Fibroblast of the aortic adventitia (primary cell): Measurements from ENCODE around the gene GDF15. TPM values are rescaled to one million over a fixed set of nuclear protein-coding genes. Genes with fewer than 3 reads are reported as not detected.

ENCODE experiments used
- DNase-seq: peaks from one replicate; pipeline ENCODE4 v3.0.0-alpha.2; 2010; ENCODE audit warnings: low read depth
- H3K4me3 ChIP-seq: 2 replicates; pipeline ENCODE4 v1.5.1; 2011; ENCODE audit warnings: low read depth, mild to moderate bottlenecking, control low read depth, low read length, moderate library complexity
- total RNA-seq: library from RNA; depleted of rRNA; stranded (reverse); fragments of >200 nt; gene quantifications from 2 replicates; pipeline ENCODE4 v1.2.3, GENCODE V29; 2012; ENCODE audit warnings: low replicate concordance
- TF ChIP-seq, protein P1 (sequence below): IDR thresholded peaks from 2 replicates; pipeline ENCODE4 v1.5.1; 2011; ENCODE audit warnings: mild to moderate bottlenecking, low read length, control low read depth, inconsistent platforms; ENCODE audit not compliant: insufficient read depth

GDF15 gene
- total RNA-seq, 1 donor = 23.8 TPM

DNA sequence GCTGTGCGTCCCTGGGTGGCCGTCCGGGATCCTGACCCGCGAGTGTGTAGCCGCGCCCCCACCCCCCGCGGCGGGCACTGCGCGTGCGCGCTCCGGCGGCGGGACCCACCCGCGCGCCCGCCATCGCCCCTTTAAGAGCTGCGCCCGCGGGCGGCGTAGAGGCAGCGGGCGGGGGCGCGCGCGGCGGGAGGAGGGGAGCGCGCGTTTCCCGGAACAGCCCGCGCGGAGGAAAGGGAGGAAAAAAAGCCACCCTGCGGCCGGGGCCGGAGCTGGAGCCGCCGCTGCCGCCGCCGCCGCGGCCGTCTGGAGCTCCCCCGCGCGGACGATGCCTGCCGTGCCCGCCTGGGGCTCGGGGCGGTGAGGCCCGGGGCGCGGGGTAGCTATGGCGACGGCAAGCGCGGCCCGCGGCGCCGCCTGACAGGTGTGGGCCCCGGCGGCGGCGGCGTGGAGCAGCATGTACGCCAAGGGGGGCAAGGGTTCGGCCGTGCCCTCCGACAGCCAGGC is 33.3 kb downstream of the GDF15 start, which contains the start of gene SSBP4:
TSS of gene SSBP4 (plus strand) at position 204 of the 504 bp plus-strand sequence. CDS start at position 455, 251 bp downstream.
- DNase-seq = peak; percentile 66
- peak within 1 kb of the TSS; percentile 80 for H3K4me3 ChIP-seq
- TF ChIP-seq, protein P1, sequence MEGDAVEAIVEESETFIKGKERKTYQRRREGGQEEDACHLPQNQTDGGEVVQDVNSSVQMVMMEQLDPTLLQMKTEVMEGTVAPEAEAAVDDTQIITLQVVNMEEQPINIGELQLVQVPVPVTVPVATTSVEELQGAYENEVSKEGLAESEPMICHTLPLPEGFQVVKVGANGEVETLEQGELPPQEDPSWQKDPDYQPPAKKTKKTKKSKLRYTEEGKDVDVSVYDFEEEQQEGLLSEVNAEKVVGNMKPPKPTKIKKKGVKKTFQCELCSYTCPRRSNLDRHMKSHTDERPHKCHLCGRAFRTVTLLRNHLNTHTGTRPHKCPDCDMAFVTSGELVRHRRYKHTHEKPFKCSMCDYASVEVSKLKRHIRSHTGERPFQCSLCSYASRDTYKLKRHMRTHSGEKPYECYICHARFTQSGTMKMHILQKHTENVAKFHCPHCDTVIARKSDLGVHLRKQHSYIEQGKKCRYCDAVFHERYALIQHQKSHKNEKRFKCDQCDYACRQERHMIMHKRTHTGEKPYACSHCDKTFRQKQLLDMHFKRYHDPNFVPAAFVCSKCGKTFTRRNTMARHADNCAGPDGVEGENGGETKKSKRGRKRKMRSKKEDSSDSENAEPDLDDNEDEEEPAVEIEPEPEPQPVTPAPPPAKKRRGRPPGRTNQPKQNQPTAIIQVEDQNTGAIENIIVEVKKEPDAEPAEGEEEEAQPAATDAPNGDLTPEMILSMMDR = peak; percentile 30

GRCh38 chr19:18419699-18420460 is 33.9 kb downstream of the GDF15 start:
- DNase-seq = no peak
- TF ChIP-seq, protein P1 = no peak
- H3K4me3 ChIP-seq = peak overlapping the region; percentile 80

DNA sequence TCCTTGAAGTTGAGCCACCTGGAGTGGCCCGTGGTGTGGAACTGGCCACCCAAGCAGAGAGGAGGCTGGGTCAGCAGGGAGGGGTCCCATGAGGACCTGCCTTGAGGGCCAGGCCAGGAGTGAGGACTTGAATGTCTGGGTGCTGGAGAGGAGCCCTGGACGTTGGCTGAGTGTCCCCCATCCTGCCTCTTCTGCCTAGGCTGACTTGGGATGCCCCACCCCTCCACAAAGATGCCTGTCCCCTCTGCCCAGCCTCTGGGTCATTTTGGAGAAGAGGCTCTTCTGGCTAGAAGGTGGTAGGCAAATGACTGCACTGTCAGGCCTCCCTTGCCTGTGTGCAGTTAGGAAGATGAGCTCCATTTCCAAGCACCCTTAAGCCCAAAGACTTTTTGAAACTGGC is 35.0 kb downstream of the GDF15 start:
- peak overlapping the region; percentile 80 for H3K4me3 ChIP-seq
- TF ChIP-seq, protein P1 = no peak
- DNase-seq = no peak

DNA sequence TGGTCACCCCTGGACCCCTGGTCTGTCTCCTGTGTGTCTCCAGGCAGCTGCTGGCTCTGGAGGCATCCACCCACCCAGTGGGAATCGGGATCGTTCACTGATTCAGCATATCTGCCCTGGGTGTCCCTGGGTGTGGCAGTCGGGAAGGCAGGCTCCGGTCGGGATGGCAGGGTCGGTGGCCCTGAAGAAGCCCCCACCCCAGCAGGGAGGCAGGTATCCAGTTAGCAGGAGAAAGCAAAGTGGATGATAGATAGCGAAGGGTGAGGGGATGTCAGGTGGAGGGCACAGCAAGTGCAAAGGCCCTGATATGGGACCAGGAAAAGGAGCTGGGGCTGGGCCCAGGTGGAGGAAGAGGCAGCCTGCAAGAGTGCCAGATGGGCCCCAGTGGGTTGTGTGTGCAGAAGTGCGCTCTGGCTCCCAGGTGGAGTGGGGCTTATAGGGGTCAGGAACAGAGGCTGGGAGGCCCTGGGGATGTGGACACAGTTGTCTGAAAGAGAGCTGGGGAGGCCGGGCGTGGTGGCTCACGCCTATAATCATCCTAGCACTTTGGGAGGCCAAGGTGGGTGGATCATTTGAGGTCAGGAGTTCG is 35.5 kb downstream of the GDF15 start:
- TF ChIP-seq, protein P1 = no peak
- H3K4me3 ChIP-seq = peak overlapping the region; percentile 80
- DNase-seq = no peak

- no peak overlapping the region for H3K4me3 ChIP-seq
- TF ChIP-seq, protein P1 = no peak
- no peak for DNase-seq
These were observed 36.7 kb downstream of the GDF15 start for GRCh38 chr19:18422530-18423191.

DNA sequence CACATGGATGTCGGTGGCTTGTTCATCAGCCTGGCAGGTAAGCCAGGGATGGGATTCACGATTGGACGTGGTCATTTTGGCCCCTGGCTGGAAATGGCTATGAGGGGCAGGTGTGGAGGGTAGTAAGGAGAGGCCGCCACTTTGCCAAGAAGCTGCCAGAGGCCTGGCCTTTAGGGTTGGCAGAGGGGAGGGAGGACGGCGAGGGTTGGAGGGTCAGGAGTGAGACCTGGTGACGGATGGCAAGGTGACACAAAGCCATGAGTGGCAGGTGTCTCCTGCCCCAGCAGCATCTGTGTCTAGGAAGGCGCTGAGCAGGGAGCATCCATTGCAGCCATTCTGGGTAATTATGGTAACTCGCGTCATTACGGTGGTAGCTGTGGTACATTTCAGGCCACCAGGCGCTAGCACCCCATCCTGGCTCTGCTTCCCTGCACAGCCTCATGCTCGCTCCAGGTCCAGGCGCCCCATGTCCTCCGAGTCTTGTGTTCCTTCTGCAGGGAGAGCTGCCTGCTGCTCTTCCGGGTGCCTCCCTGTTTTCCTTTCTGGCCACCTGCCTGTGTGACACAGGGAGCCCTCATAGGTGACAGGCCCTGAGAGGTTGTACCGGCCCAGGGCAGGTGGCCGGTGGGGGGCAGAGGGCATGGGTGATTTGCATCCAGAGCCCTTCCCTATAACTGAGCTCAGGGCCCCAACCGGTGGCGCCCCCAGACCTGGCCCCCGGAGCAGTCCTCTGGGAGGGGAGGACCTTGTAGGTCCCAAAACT is 37.5 kb downstream of the GDF15 start:
- TF ChIP-seq, protein P1 = no peak
- DNase-seq = no peak
- no peak overlapping the region for H3K4me3 ChIP-seq
